ENCODE data around the gene RCAN2.

Gene RCAN2

GRCh38 chr6:46270336-46270735, 220.9 kb downstream of the RCAN2 start:
- DNase-seq (ENCODE audit: low read depth): no peak
- no peak overlapping the region for H3K4me3 ChIP-seq (ENCODE audit: low read depth, low read length)
- TF ChIP-seq CTCF (IDR thresholded peaks at IDR 0.05; ENCODE audit: low read depth, low read length, missing control alignments): no peak

- TF ChIP-seq CTCF (IDR thresholded peaks at IDR 0.05; ENCODE audit: low read depth, low read length, missing control alignments): no peak
- DNase-seq (ENCODE audit: low read depth): no peak
- no peak overlapping the region for H3K4me3 ChIP-seq (ENCODE audit: low read depth, low read length)
Measured at GRCh38 chr6:46269447-46270229, 221.6 kb downstream of the RCAN2 start.

GRCh38 chr6:46267515-46267914, 223.7 kb downstream of the RCAN2 start:
- no peak for DNase-seq (ENCODE audit: low read depth)
- TF ChIP-seq CTCF (IDR thresholded peaks at IDR 0.05; ENCODE audit: low read depth, low read length, missing control alignments): no peak

GRCh38 chr6:46265373-46265772, 225.9 kb downstream of the RCAN2 start:
- H3K4me3 ChIP-seq (ENCODE audit: low read depth, low read length): no peak overlapping the region
- DNase-seq (ENCODE audit: low read depth): no peak
- TF ChIP-seq CTCF (IDR thresholded peaks at IDR 0.05; ENCODE audit: low read depth, low read length, missing control alignments): no peak

More at GRCh38 chr6:46267515-46267914, 223.7 kb downstream of the RCAN2 start:
- H3K4me3 ChIP-seq (ENCODE audit: low read depth, low read length): no peak overlapping the region

GRCh38 chr6:46263707-46264086, 227.6 kb downstream of the RCAN2 start:
- DNase-seq (ENCODE audit: low read depth): no peak
- no peak overlapping the region for H3K4me3 ChIP-seq (ENCODE audit: low read depth, low read length)
- no peak for TF ChIP-seq CTCF (IDR thresholded peaks at IDR 0.05; ENCODE audit: low read depth, low read length, missing control alignments)

GRCh38 chr6:46262928-46263706, 228.1 kb downstream of the RCAN2 start:
- no peak for TF ChIP-seq CTCF (IDR thresholded peaks at IDR 0.05; ENCODE audit: low read depth, low read length, missing control alignments)
- DNase-seq (ENCODE audit: low read depth): no peak
- H3K4me3 ChIP-seq (ENCODE audit: low read depth, low read length): no peak overlapping the region
